Astrocyte (in vitro differentiated cells and primary cell): ENCODE results near the gene SPN.

Experiments used
- CTCF ChIP-seq: IDR thresholded peaks from 2 replicates; pipeline ENCODE4 v1.5.1; 2011; ENCODE audit warnings: low read depth, mild to moderate bottlenecking, inconsistent platforms, low read length, moderate library complexity; ENCODE audit not compliant: insufficient read depth
- EZH2 ChIP-seq: IDR thresholded peaks from 2 replicates; pipeline ENCODE4 v1.6.1; 2012; ENCODE audit warnings: mild to moderate bottlenecking, low read length, inconsistent platforms; ENCODE audit not compliant: insufficient read depth

GRCh38 chr16:29696881-29697331, 33.9 kb downstream of the SPN start:
- TF ChIP-seq CTCF (no peak), EZH2 (no peak)
